ENCODE measurements around the gene EEPD1. TPM values are rescaled to one million over a fixed set of nuclear protein-coding genes. Genes with fewer than 3 reads are reported as not detected.

EEPD1 gene
- total RNA-seq, 4 donors from 2014 or later, result 12.4 to 36.2 (median 20.4) TPM

DNA sequence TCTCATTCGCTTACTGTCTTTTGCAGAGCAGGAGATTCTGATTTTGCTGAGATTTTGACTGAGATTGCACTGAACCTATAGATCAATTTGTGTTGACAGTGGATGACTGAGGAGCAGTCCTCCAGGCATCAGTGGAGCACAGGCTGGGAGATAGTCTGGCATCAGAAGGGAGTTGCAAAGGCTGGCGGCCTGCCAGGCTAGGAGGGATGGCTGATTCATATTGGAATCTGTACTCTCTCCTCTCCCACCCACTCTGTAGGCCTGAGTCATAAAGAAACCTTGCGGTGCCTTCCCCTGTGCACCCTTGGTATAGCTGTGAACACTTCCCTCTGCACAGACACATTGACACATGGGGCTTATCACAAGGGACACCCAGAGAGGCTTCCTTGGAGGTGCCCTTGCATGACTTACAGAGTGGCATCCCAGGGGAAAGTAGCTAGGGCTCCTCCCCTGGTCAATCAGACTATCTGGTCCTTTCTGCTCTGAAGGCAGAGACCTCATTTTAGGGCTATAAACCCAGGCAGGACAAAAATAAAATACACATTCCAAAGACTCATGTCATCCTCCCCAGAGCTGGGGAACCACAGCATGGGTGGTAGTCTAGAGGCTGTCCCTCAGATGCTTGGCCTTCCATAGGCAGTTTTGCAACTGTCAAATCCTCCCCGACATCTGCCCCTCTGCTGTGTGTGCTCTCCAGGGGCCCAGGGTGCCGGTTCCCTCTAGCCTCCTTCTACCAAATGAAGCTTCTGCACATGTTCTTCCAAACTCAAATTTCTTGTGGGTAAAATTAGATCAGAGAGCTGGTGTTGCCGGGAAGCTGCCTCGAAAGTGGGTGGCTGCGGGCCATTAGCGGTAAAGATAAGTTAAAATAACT lies 37.4 kb upstream of the EEPD1 start:
- Histone ChIP-seq H3K9me3 (no peaks in the 10 kb centered on the region), H3K27ac (peak overlapping the region in 2 of 4 donors; percentile 17 to 27), H3K4me3 (no peak overlapping the region), H3K27me3 (no peaks in the 10 kb centered on the region), H3K36me3 (no peaks in the 10 kb centered on the region), H3K4me1 (peaks cover 0 to 31% (median 0%) of the 10 kb centered on the region in 3 donors)
- 35 to 56% methylated on average over 7 to 9 of the region's 9 CpGs for WGBS, 2 donors (ENCODE audit: low coverage in 1 of 2)
- TF ChIP-seq POLR2AphosphoS5 (IDR thresholded peaks at IDR 0.05) (peak; percentile 20), POLR2A (IDR thresholded peaks at IDR 0.05) (no peak)
- ATAC-seq, result peak; percentile 50

DNA sequence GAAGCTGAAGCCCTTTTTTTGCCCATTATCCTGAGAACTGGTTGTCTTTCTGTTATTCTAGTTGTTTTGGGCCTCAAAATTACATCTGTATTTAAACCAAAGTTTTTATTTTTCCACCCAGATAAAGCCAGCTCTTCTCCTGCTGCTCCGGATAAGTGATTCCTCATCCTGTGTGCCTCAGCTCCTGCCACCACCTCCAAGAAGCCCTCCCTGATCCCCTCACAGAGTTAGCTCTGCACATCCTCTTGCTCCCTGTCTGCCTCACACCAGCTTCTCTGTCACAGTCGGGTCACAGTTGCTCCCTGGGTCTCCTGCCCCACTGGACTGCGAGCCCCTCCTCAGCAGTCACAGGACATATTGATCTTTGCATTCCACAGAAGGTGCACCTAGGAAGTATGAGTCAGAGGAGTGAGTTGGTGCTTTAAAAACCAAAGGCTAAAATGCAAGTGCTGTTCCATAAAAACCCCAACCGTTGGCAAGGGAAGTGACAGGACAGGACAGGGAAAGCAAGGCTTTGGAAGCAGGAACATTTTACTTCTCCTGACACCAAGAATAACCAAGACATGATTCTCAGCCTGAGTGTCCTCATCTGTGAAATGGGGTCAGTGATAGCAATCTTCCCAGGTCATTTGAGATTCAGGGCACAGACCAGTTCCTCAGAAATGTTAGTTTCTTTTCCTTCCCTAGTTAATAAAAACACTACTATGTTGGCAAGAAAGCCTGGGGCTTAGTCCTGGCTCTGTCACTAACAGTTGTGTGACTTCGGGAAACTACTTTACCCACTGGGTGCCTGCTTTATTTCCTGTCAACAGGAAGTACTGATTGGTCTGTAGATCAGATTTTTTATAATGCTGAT lies 36.5 kb upstream of the EEPD1 start:
- peak overlapping the region in 3 of 4 donors; percentile 14 to 27 (median 17) for H3K27ac ChIP-seq
- H3K36me3 ChIP-seq, result no peaks in the 10 kb centered on the region
- H3K4me1 ChIP-seq, result peaks cover 0 to 31% (median 0%) of the 10 kb centered on the region in 3 donors
- no peaks in the 10 kb centered on the region for H3K9me3 ChIP-seq
- H3K27me3 ChIP-seq, result no peaks in the 10 kb centered on the region
- no peak overlapping the region for H3K4me3 ChIP-seq
- no peak for TF ChIP-seq EP300 (IDR thresholded peaks at IDR 0.05)
- TF ChIP-seq, protein P1, sequence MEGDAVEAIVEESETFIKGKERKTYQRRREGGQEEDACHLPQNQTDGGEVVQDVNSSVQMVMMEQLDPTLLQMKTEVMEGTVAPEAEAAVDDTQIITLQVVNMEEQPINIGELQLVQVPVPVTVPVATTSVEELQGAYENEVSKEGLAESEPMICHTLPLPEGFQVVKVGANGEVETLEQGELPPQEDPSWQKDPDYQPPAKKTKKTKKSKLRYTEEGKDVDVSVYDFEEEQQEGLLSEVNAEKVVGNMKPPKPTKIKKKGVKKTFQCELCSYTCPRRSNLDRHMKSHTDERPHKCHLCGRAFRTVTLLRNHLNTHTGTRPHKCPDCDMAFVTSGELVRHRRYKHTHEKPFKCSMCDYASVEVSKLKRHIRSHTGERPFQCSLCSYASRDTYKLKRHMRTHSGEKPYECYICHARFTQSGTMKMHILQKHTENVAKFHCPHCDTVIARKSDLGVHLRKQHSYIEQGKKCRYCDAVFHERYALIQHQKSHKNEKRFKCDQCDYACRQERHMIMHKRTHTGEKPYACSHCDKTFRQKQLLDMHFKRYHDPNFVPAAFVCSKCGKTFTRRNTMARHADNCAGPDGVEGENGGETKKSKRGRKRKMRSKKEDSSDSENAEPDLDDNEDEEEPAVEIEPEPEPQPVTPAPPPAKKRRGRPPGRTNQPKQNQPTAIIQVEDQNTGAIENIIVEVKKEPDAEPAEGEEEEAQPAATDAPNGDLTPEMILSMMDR (IDR thresholded peaks at IDR 0.05), result no peak
- no peak for TF ChIP-seq POLR2A (IDR thresholded peaks at IDR 0.05)
- TF ChIP-seq POLR2AphosphoS5 (IDR thresholded peaks at IDR 0.05), result no peak
- no peak for ATAC-seq
- 44 to 60% methylated on average over 2 to 4 of the region's 5 CpGs for WGBS, 2 donors (ENCODE audit: low coverage in 1 of 2)

GRCh38 chr7:36117203-36117840 lies 35.7 kb upstream of the EEPD1 start:
- H3K27ac ChIP-seq, result peak overlapping the region in 1 of 4 donors; percentile 27
- WGBS, 2 donors (ENCODE audit: low coverage in 1 of 2), result 53 to 80% methylated on average over 3 to 6 of the region's 6 CpGs
- no peak for ATAC-seq
- TF ChIP-seq POLR2AphosphoS5 (IDR thresholded peaks at IDR 0.05) (no peak), POLR2A (IDR thresholded peaks at IDR 0.05) (no peak), EP300 (IDR thresholded peaks at IDR 0.05) (no peak)
- TF ChIP-seq, protein P1 (IDR thresholded peaks at IDR 0.05), result no peak
- H3K27me3 ChIP-seq, result no peaks in the 10 kb centered on the region
- H3K36me3 ChIP-seq, result no peaks in the 10 kb centered on the region
- H3K9me3 ChIP-seq, result no peaks in the 10 kb centered on the region
- H3K4me1 ChIP-seq, result peaks cover 0 to 31% (median 0%) of the 10 kb centered on the region in 3 donors
- no peak overlapping the region for H3K4me3 ChIP-seq

DNA sequence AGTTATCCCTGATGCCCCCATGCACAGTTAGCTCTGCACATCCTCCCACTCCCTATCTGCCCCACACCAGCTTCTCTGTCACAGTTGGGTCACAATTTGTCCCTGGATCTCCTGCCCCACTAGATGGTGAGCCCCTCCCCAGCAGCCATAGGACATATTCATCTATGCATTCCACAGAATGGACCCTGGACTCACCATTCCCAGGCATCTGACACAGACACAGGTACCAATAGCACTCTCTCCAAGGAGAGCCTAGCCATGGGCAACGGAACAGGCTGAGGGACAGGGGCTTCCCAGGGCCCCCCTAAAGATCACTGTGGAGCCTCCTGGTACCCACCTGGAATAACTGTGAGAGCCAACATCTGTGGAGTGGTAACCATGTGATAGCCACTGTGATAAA lies 34.7 kb upstream of the EEPD1 start:
- Histone ChIP-seq H3K4me1 (peaks cover 0 to 31% (median 0%) of the 10 kb centered on the region in 3 donors), H3K27me3 (no peaks in the 10 kb centered on the region), H3K9me3 (no peaks in the 10 kb centered on the region), H3K4me3 (no peak overlapping the region), H3K36me3 (no peaks in the 10 kb centered on the region), H3K27ac (no peak overlapping the region)
- TF ChIP-seq, protein P1 (IDR thresholded peaks at IDR 0.05), result no peak
- TF ChIP-seq POLR2A (IDR thresholded peaks at IDR 0.05) (no peak), EP300 (IDR thresholded peaks at IDR 0.05) (no peak), POLR2AphosphoS5 (IDR thresholded peaks at IDR 0.05) (no peak)
- 100% methylated on average over 1 of the region's 1 CpG; no CpG with 5 or more reads in 1 of the 2 donors for WGBS, 2 donors (ENCODE audit: low coverage in 1 of 2)
- ATAC-seq, result no peak
